NOMO-1 treated with dmso at 0.1 percent for 144 hours (cell line): ENCODE measurements around the gene MYOCOS.
"Not testable (repeated sequence)": the region's sequence is repeated elsewhere in the genome, so short reads cannot be mapped to it uniquely, and the experiment has no call there.

Source experiments
- DNase-seq: peaks from one replicate; lab custom pipeline; 2025; ENCODE audit not compliant: unreplicated experiment; lab: John Stamatoyannopoulos, UW

Gene MYOCOS

GRCh38 chr1:171656206-171656605, 34.2 kb downstream of the MYOCOS start:
- DNase-seq, result not testable (repeated sequence)

- no peak for DNase-seq
Measured at GRCh38 chr1:171661076-171661650, 39.1 kb downstream of the MYOCOS start.

GRCh38 chr1:171663036-171663853, 41.2 kb downstream of the MYOCOS start:
- no peak for DNase-seq

GRCh38 chr1:171663854-171664575, 42.0 kb downstream of the MYOCOS start:
- no peak for DNase-seq

- no peak for DNase-seq
Measured at GRCh38 chr1:171664976-171665375, 42.9 kb downstream of the MYOCOS start.

- no peak for DNase-seq
Measured at GRCh38 chr1:171666114-171666769, 44.2 kb downstream of the MYOCOS start.

GRCh38 chr1:171668372-171668771, 46.3 kb downstream of the MYOCOS start:
- no peak for DNase-seq

GRCh38 chr1:171670739-171671138, 48.7 kb downstream of the MYOCOS start:
- DNase-seq, result no peak

- DNase-seq, result no peak
Measured at GRCh38 chr1:171674431-171675405, 52.7 kb downstream of the MYOCOS start.
